ENCODE measurements around the gene COG2. TPM values are rescaled to one million over a fixed set of nuclear protein-coding genes. Genes with fewer than 3 reads are reported as not detected.

COG2 gene
- total RNA-seq, 4 donors from 2014 or later, result 21.5 to 46.5 (median 27.4) TPM

- in situ Hi-C loops (cut with MboI; ENCODE audit: low sequenced_read_pairs in 4 of 4) (no loop called here), intact Hi-C loops (cut with DNase I; ENCODE audit: low total_unique reads) (no loop called here)
- H3K36me3 ChIP-seq, result no peaks in the 10 kb centered on the region
- H3K27me3 ChIP-seq, result no peaks in the 10 kb centered on the region
- no peak overlapping the region for H3K27ac ChIP-seq
- peaks cover 0 to 7% of the 10 kb centered on the region in 2 donors for H3K4me1 ChIP-seq
- DNase-seq (no peak), ATAC-seq (no peak)
- no peaks in the 10 kb centered on the region for H3K9me3 ChIP-seq
- no peak for TF ChIP-seq POLR2A (IDR thresholded peaks at IDR 0.05)
- TF ChIP-seq CTCF (IDR thresholded peaks at IDR 0.05 in 4 of 5, conservative IDR thresholded peaks at IDR 0.05 in 1 of 5), result no peak
- no peak overlapping the region for H3K4me3 ChIP-seq
Observed at GRCh38 chr1:230700132-230700531, 57.9 kb downstream of the COG2 start.

- H3K4me1 ChIP-seq, result peaks cover 0 to 7% of the 10 kb centered on the region in 2 donors
Observed at GRCh38 chr1:230701434-230701833, 59.2 kb downstream of the COG2 start.

GRCh38 chr1:230701895-230702768 is 59.9 kb downstream of the COG2 start:
- peaks cover 0 to 6% of the 10 kb centered on the region in 2 donors for H3K4me1 ChIP-seq
- ATAC-seq (no peak), DNase-seq (no peak)
- intact Hi-C loops (cut with DNase I; ENCODE audit: low total_unique reads), result no loop called here
- no peaks in the 10 kb centered on the region for H3K36me3 ChIP-seq
- TF ChIP-seq CTCF (IDR thresholded peaks at IDR 0.05 in 4 of 5, conservative IDR thresholded peaks at IDR 0.05 in 1 of 5) (no peak), POLR2A (IDR thresholded peaks at IDR 0.05) (no peak)
- in situ Hi-C loops (cut with MboI; ENCODE audit: low sequenced_read_pairs in 4 of 4), result no loop called here
- no peak overlapping the region for H3K4me3 ChIP-seq
- no peak overlapping the region for H3K27ac ChIP-seq
- H3K27me3 ChIP-seq, result no peaks in the 10 kb centered on the region
- H3K9me3 ChIP-seq, result no peaks in the 10 kb centered on the region

More at GRCh38 chr1:230701434-230701833, 59.2 kb downstream of the COG2 start:
- no peaks in the 10 kb centered on the region for H3K36me3 ChIP-seq
- H3K4me3 ChIP-seq, result no peak overlapping the region
- no peak for DNase-seq
- intact Hi-C loops (cut with DNase I; ENCODE audit: low total_unique reads), result no loop called here
- no peak overlapping the region for H3K27ac ChIP-seq
- no peaks in the 10 kb centered on the region for H3K27me3 ChIP-seq
- in situ Hi-C loops (cut with MboI; ENCODE audit: low sequenced_read_pairs in 4 of 4), result no loop called here
- H3K9me3 ChIP-seq, result no peaks in the 10 kb centered on the region
- TF ChIP-seq POLR2A (IDR thresholded peaks at IDR 0.05) (no peak), CTCF (IDR thresholded peaks at IDR 0.05 in 4 of 5, conservative IDR thresholded peaks at IDR 0.05 in 1 of 5) (no peak)
- ATAC-seq, result no peak

- no peak overlapping the region for H3K4me3 ChIP-seq
- in situ Hi-C loops (cut with MboI; ENCODE audit: low sequenced_read_pairs in 4 of 4), result no loop called here
- TF ChIP-seq POLR2A (IDR thresholded peaks at IDR 0.05) (no peak), CTCF (IDR thresholded peaks at IDR 0.05 in 4 of 5, conservative IDR thresholded peaks at IDR 0.05 in 1 of 5) (no peak)
- peaks cover 0 to 2% of the 10 kb centered on the region in 2 donors for H3K4me1 ChIP-seq
- H3K27me3 ChIP-seq, result no peaks in the 10 kb centered on the region
- no peak for ATAC-seq
- H3K36me3 ChIP-seq, result no peaks in the 10 kb centered on the region
- intact Hi-C loops (cut with DNase I; ENCODE audit: low total_unique reads), result no loop called here
- DNase-seq, result no peak
- no peaks in the 10 kb centered on the region for H3K9me3 ChIP-seq
- no peak overlapping the region for H3K27ac ChIP-seq
Observed at GRCh38 chr1:230702934-230703678, 60.8 kb downstream of the COG2 start.

Data from gastrocnemius medialis (tissue), 4 donors.